Measurements from ENCODE around the gene LBX2.

DNA sequence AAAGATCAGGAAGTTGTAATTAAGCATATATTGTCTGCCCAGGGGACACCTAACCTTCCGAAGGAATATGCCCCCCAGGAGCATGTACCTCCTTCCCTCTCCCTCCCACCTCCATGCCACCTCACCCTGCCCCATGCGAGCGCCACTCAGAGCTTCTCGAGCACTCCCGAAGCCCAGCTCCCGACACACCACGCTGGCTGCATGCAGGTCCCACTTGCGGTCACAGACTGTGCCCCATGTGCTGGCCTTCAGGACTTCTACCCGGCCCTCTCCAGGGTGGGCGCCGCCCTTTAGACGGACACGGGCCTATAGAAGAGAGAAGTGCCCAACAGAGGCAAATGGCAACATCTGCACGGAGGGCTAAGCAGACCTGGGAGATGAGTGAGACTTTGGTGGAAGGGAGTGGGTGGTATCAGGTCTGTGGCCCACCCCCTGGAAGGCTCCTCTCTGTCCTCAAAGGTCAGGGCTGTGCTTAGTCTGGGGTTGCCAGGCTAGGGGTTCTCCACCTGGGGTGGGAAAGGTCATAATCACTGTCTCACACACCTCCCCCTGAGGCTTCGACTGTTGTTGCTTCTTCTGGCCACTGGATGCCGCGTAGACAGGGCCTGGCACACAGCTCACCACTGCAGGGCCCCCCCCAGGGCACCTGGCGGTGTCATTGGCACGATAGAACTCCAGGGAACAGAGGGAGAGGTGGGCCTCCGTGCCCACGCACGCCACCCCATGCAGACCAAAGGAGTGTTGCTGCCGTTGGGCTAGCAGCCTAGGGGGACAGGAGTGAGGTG, 37.0 kb upstream of the LBX2 start:
- TF ChIP-seq, protein P1, sequence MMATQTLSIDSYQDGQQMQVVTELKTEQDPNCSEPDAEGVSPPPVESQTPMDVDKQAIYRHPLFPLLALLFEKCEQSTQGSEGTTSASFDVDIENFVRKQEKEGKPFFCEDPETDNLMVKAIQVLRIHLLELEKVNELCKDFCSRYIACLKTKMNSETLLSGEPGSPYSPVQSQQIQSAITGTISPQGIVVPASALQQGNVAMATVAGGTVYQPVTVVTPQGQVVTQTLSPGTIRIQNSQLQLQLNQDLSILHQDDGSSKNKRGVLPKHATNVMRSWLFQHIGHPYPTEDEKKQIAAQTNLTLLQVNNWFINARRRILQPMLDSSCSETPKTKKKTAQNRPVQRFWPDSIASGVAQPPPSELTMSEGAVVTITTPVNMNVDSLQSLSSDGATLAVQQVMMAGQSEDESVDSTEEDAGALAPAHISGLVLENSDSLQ (IDR thresholded peaks at IDR 0.05) = no peak
- no peak for TF ChIP-seq POLR2A (conservative IDR thresholded peaks at IDR 0.05)

Data from K562 (cell line).